Activated naive CD4-positive, alpha-beta T cell (primary cell): Measurements from ENCODE around the gene TEX14.
"Not testable (repeated sequence)": the region's sequence is repeated elsewhere in the genome, so short reads cannot be mapped to it uniquely, and the experiment has no call there.

ENCODE experiments used
- DNase-seq, 4 experiments: peaks; one replicate each; lab custom pipeline; 2025; lab: John Stamatoyannopoulos, UW

Gene TEX14

GRCh38 chr17:58568044-58568799 lies 123.6 kb downstream of the TEX14 start:
- DNase-seq: no peak

DNA sequence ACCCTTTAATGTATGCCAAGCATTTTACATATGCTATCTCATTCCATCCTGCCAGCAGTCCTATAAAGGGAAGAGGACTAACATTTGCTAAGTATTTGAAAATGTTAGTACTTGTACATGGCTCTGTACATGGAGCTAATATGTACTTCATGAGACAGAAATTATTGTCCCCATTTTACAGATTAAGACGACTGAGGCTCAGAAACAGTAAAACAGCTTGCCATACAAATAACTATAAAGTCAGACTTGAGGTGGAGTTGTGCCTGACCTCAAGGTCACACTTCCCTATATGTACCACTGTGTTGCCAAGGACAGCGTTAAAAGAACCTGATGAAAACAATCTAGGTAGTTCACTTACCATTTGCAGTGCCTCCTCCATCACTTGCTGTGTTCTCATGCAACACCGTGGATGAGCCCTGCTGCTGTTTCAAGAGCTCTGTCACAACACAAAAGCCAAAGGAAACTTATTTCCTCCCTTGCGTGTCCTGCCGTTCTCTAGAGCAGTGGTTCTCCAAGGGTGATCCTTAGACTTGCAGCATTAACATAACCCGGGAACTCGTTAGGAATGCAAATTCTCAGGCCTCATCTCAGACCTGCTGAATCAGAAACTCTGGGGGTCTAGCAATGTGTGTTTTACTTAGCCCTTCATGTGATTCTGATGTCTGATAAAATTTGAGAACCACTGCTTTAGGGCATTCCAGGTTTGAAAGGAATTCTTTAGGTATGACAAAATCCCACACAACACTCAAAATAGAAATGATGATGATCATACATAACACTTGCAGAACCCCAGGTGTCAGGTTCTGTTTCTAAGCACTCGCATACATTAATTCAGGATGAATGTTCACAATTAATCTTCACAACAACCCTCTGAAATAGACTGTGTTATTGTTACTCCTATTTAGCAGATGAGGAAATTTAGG lies 126.2 kb downstream of the TEX14 start:
- DNase-seq: no peak

GRCh38 chr17:58564971-58565370 lies 126.9 kb downstream of the TEX14 start:
- DNase-seq: no peak

- no peak for DNase-seq
These were observed 127.6 kb downstream of the TEX14 start for GRCh38 chr17:58564243-58564642.

- no peak for DNase-seq
These were observed 131.3 kb downstream of the TEX14 start for GRCh38 chr17:58560511-58560910.

DNA sequence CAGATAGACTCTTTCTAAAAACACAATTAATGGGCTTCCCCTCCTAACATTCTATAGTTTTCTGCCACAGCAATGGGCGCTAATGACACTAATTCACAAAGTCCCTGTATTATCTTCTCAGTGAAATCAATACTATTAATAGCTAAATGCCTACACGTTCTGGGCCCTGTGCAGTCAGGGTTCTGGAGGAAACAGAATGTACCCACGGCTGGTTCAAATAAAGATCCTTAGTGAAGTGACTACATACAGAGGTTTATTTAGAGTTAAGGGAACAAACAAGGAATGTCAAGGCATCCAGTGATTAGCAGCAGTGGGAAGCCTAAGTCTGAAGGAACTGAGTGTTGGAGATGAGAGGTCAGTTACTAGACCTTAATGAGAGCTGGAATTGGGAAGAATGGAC lies 133.9 kb downstream of the TEX14 start:
- DNase-seq: no peak

GRCh38 chr17:58556833-58557250 lies 135.0 kb downstream of the TEX14 start:
- DNase-seq: no peak

GRCh38 chr17:58555109-58555508 lies 136.7 kb downstream of the TEX14 start:
- not testable (repeated sequence) for DNase-seq

- no peak for DNase-seq
These were observed 150.6 kb downstream of the TEX14 start for GRCh38 chr17:58541249-58541648.

DNA sequence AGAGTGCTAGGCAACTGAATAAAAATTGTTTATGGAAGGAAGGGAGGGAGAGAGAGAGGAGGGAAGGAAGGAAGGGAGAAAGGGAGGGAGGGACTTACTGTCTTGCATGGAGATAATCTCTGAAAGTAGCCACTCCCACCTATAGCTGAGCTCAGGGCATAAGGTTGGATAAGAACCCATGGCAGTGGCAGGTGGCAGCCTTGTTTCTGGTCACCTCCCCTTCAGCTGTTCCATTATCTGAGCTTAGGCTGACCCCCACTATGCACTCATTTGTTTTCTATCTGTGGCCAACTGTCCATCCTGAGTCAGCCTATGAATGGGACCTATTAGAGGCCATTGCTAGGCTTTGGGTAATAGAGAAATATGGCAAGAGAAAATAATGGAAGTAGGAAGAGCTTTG lies 152.1 kb downstream of the TEX14 start:
- no peak for DNase-seq

DNA sequence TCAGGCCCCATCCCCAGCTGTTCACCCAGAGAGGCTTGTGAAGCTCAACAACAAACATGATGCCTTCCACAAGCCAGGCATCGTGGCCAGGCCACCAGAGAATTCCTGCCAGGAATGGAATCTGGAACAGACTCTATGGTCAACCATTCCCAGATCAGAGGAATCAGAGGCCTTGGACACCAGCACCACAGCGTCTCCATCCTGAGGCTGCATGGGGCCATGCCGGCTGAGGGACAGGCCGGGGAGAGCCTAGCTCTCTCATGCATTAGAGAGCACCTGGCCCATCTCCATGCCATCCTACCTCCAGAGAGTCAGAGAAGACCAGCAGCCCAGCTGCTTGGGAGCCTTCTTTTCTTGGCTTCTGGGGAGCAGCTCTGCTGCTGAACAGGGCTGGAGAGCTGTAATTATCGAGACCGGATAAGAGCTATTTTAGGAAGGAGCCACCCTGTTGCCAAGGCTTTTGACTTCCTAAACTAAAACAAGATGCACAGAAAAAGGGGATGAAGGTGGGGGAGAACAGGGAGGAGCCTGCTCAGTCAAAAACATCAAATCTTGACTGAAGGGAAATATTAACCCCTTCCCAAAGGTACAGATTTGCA lies 152.9 kb downstream of the TEX14 start:
- DNase-seq: no peak

- no peak for DNase-seq
These were observed 154.6 kb downstream of the TEX14 start for GRCh38 chr17:58537266-58537665.

GRCh38 chr17:58536542-58536941 lies 155.3 kb downstream of the TEX14 start:
- DNase-seq: no peak

DNA sequence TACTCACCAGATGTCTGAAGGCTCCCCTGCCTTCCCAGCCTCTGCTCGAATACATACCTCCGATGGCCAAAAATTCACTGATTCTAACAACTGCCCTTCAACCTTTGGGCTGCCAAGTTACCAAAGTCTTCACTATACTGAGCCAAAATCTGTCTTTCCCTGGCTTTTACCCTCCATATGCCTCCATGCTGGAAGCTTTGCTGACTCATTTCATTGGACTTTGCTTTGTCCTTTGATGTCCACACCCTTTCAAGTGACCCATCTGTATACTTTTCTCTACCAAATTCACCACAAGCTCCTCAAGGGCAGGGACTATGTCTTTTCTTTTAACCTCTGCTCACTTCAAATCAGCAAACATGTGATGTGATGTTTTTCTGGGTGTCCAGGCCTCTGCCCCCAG lies 156.4 kb downstream of the TEX14 start:
- no peak for DNase-seq

- no peak for DNase-seq
These were observed 156.9 kb downstream of the TEX14 start for GRCh38 chr17:58534901-58535421.

DNA sequence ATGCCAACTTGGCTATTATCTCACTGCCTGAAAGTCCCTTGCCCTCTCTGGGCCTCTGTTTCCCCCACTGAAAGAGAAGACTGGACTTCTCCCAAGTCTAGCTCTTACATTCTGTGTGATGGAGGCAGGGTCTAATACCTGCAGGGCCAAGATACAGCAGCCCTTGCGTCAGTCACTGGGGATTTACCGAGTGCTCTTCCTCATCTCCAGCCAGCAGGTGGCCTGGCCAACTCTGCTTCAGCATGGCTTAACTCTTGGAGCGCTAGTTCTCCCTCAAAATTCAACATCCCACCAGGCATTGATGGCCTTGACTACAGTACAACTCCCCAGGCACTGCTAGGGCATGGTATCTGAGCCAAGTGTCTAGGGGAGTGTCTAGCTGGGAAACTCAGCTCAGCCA lies 157.5 kb downstream of the TEX14 start:
- DNase-seq: no peak

DNA sequence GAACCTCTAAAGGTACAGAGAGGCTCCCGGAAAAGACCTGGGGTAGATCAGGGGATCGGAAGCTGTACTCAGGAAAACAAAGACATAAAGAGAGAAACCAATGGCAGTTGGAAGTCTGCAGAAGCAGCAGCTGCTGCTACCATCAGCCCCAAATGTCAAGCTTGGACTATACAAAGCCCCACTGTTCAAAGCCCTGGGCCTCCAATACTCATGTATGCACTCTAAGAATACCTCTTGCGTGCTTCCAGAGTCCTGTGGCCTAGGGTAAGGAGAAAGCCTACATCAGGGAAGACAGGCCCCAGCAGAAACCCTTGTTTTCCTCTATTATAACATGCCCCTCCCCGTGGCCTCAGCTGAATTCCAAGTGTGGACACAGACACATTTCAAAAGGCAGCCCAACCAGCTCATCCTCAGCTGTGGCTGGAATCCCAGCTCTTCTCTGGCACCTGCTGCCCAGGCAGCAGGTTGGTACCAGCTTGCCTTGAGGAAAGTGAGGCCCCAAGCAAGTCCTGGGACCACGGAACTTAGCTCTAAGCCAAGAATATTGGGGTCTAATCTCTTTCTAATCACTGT lies 158.1 kb downstream of the TEX14 start:
- DNase-seq: no peak

DNA sequence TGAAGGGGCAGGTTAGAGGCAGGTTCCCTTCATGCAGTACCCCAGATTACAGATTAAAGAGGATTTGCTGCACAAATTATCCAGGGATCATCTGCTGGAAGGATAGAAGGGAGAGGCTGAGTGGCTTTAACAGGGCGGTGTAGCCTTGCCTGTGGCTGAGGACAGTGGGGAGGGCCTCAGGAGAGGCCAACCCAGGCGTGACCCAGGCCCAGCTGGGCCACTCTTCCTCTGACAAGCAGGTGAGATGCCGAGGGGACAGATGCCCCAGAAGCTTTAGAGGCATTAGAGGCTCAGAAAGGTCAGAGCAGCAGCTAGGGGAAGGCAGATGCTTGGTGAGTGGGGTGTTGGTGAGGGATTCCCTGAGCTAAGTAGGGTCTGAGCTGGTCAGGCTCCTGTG lies 159.3 kb downstream of the TEX14 start:
- no peak for DNase-seq

GRCh38 chr17:58531661-58532554 lies 159.9 kb downstream of the TEX14 start:
- peak in 3 of 4 experiments; percentile 10 to 61 (median 16) for DNase-seq

DNA sequence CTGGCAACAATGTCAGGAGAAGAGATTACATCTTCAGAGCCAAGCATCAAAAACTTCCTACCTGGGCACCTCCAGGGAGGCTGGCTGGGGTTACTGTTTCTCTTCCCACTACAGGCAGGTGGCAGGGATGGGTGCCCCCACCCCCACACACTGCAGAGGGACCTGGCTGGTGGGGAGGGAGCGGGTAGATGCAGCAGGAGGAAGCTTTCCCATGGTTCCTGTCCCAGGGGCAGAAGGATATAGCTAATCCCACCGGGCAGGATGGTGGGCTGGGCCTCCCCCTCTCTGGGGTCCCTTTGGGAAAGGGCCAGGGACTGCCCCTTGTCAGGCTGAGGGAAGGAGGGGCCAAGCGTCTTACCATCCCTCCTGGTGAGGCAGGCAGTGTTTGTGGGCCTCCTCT lies 160.7 kb downstream of the TEX14 start:
- DNase-seq: no peak

GRCh38 chr17:58530655-58531054 lies 161.2 kb downstream of the TEX14 start:
- no peak for DNase-seq
